Memory B cell (primary cell): ENCODE data around the gene MEIKIN.
"Not testable (repeated sequence)": the region's sequence is repeated elsewhere in the genome, so short reads cannot be mapped to it uniquely, and the experiment has no call there.

Experiments used
- ATAC-seq: fragments of 150-1000 bp; cut with Tn5 transposase; 2 replicates; pipeline ENCODE4 v1.10.0; 2021; ENCODE audit warnings: low read depth, mild to moderate bottlenecking, moderate library complexity
- DNase-seq, 2 donors: peaks; one replicate each; pipeline ENCODE4 v3.0.0; 2022; ENCODE audit warnings: low spot score in 2 of 2
- H3K27ac Mint-ChIP-seq: one replicate; pipeline ENCODE4 v1.8.0; 2022; ENCODE audit warnings: mild to moderate bottlenecking, moderate library complexity, mixed read lengths
- H3K27me3 Mint-ChIP-seq: one replicate; pipeline ENCODE4 v1.8.0; 2022; ENCODE audit warnings: mixed read lengths
- H3K36me3 Mint-ChIP-seq: one replicate; pipeline ENCODE4 v1.8.0; 2022; ENCODE audit warnings: mild to moderate bottlenecking, mixed read lengths
- H3K4me1 Mint-ChIP-seq: one replicate; pipeline ENCODE4 v1.8.0; 2022; ENCODE audit warnings: mixed read lengths
- H3K4me3 Mint-ChIP-seq: one replicate; pipeline ENCODE4 v1.8.0; 2022; ENCODE audit warnings: mild to moderate bottlenecking, moderate library complexity, mixed read lengths
- H3K9me3 Mint-ChIP-seq: one replicate; pipeline ENCODE4 v1.8.0; 2022; ENCODE audit warnings: mixed read lengths

Gene MEIKIN

DNA sequence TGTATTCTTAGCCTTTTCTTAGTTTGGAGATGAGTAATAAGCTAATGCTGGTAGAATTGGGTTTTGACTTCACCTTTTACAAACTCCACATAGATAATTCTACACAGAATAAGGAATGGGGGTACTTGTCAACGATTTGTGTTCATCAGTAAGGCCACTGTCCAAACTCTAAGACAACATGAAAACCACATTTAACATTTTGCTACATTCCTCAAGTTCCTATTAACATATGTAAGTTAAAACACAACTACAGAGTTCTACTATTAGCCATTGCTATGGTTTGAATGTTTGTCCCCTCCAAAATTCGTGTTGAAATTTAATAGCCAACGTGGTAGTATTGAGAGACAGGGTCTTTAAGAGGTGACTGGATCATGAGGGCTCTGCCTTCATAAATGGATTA, 31.9 kb downstream of the MEIKIN start:
- Mint-ChIP-seq H3K4me3 (no peak overlapping the region), H3K27me3 (peaks cover 5% of the 10 kb centered on the region), H3K36me3 (no peaks in the 10 kb centered on the region), H3K9me3 (no peaks in the 10 kb centered on the region), H3K4me1 (no peaks in the 10 kb centered on the region), H3K27ac (no peak overlapping the region)
- ATAC-seq (no peak), DNase-seq (no peak)

GRCh38 chr5:131906668-131907067, 38.8 kb downstream of the MEIKIN start:
- H3K4me3 Mint-ChIP-seq: no peak overlapping the region
- ATAC-seq (no peak), DNase-seq (no peak)
- H3K4me1 Mint-ChIP-seq: peaks cover 4% of the 10 kb centered on the region
- H3K36me3 Mint-ChIP-seq: peaks cover 12% of the 10 kb centered on the region
- peaks cover 13% of the 10 kb centered on the region for H3K9me3 Mint-ChIP-seq
- peaks cover 9% of the 10 kb centered on the region for H3K27me3 Mint-ChIP-seq
- H3K27ac Mint-ChIP-seq: no peak overlapping the region

DNA sequence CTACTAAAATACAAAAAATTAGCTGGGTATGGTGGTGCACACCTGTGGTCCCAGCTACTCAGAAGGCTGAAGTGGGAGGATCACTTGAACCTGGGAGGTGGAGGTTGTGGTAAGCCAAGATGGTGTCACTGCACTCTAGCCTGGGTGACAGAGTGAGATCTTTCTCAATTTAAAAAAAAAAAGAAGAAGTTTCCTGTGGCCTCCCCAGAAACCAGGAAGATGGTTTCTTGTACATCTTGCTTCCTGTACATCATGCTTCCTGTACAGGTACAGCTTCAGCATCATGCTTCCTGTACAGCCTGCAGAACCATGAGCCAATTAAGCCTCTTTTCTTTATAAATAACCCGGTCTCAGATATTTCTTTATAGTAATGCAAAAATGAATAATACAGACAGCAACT, 43.2 kb downstream of the MEIKIN start:
- peaks cover 20% of the 10 kb centered on the region for H3K27me3 Mint-ChIP-seq
- H3K36me3 Mint-ChIP-seq: peaks cover 17% of the 10 kb centered on the region
- DNase-seq, H3K4me1 Mint-ChIP-seq, H3K27ac Mint-ChIP-seq, H3K4me3 Mint-ChIP-seq: not testable (repeated sequence)
- peaks cover 17% of the 10 kb centered on the region for H3K9me3 Mint-ChIP-seq
- peak; percentile 79 for ATAC-seq

GRCh38 chr5:131899686-131900085, 45.8 kb downstream of the MEIKIN start:
- H3K27ac Mint-ChIP-seq: no peak overlapping the region
- peaks cover 19% of the 10 kb centered on the region for H3K36me3 Mint-ChIP-seq
- DNase-seq: no peak

DNA sequence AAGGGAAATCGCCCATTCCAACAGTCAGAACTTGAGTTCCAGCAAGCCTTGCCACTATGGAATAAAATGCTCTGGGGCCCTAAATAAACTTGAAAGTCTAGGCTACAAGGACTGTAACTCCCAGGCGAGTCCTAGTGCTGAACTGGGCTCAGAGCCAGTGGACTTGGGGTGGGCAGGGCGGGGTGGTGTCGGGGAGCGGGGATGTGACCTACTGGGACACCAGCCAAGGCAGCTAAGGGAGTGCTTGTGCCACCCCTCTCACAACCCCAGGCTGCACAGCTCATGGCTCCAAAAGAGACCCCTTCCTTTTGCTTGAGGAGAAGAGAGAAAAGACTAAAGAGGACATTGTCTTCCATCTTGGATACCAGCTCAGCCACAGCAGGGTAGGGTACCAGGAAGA, 61.5 kb downstream of the MEIKIN start:
- no peak for DNase-seq
- no peaks in the 10 kb centered on the region for H3K4me1 Mint-ChIP-seq
- no peak overlapping the region for H3K27ac Mint-ChIP-seq
- no peak for ATAC-seq
- H3K4me3 Mint-ChIP-seq: no peak overlapping the region
- H3K36me3 Mint-ChIP-seq: no peaks in the 10 kb centered on the region
- peaks cover 3% of the 10 kb centered on the region for H3K27me3 Mint-ChIP-seq
- H3K9me3 Mint-ChIP-seq: no peaks in the 10 kb centered on the region

More at GRCh38 chr5:131899686-131900085, 45.8 kb downstream of the MEIKIN start:
- Mint-ChIP-seq H3K9me3 (peaks cover 23% of the 10 kb centered on the region), H3K4me3 (no peak overlapping the region), H3K4me1 (peaks cover 4% of the 10 kb centered on the region), H3K27me3 (peaks cover 23% of the 10 kb centered on the region)
- ATAC-seq: no peak

- Mint-ChIP-seq H3K9me3 (no peaks in the 10 kb centered on the region), H3K27me3 (peaks cover 3% of the 10 kb centered on the region), H3K4me3 (no peak overlapping the region), H3K27ac (no peak overlapping the region), H3K36me3 (no peaks in the 10 kb centered on the region), H3K4me1 (no peaks in the 10 kb centered on the region)
- ATAC-seq (no peak), DNase-seq (no peak)
Observed at GRCh38 chr5:131879705-131880104, 65.8 kb downstream of the MEIKIN start.

- no peak overlapping the region for H3K27ac Mint-ChIP-seq
Observed at GRCh38 chr5:131877873-131878272, 67.6 kb downstream of the MEIKIN start.

GRCh38 chr5:131871251-131871650, 74.2 kb downstream of the MEIKIN start:
- not testable (repeated sequence) for ATAC-seq, H3K36me3 Mint-ChIP-seq, H3K4me3 Mint-ChIP-seq, H3K27me3 Mint-ChIP-seq, DNase-seq, H3K27ac Mint-ChIP-seq, H3K4me1 Mint-ChIP-seq
- peaks cover 13% of the 10 kb centered on the region for H3K9me3 Mint-ChIP-seq

More at GRCh38 chr5:131877873-131878272, 67.6 kb downstream of the MEIKIN start:
- no peak for DNase-seq
- ATAC-seq: no peak
- Mint-ChIP-seq H3K27me3 (peaks cover 3% of the 10 kb centered on the region), H3K36me3 (no peaks in the 10 kb centered on the region), H3K9me3 (no peaks in the 10 kb centered on the region), H3K4me1 (no peaks in the 10 kb centered on the region), H3K4me3 (no peak overlapping the region)

GRCh38 chr5:131867524-131867923, 77.9 kb downstream of the MEIKIN start:
- ATAC-seq: no peak
- Mint-ChIP-seq H3K27ac (no peak overlapping the region), H3K27me3 (peaks cover 8% of the 10 kb centered on the region)

DNA sequence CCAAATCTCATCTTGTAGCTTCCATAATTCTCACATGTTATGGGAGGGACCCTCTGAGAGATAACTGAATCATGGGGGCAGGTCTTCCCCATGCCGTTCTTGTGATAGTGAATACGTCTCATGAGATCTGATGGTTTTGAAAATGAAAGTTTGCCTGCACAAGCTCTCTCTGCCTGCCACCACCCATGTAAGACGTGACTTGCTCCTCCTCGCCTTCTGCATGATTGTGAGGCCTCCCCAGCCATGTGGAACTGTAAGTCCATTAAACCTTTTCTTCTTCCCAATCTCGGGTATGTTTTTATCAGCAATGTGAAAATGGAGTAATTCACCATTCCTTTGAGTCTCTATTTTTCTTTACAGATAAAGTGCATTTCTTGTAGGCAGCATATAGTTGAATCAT, 81.8 kb downstream of the MEIKIN start:
- ATAC-seq (no peak), DNase-seq (no peak)
- Mint-ChIP-seq H3K4me3 (no peak overlapping the region), H3K9me3 (peaks cover 23% of the 10 kb centered on the region), H3K27ac (no peak overlapping the region), H3K4me1 (no peaks in the 10 kb centered on the region), H3K27me3 (no peaks in the 10 kb centered on the region), H3K36me3 (peaks cover 16% of the 10 kb centered on the region)

More at GRCh38 chr5:131867524-131867923, 77.9 kb downstream of the MEIKIN start:
- Mint-ChIP-seq H3K36me3 (peaks cover 22% of the 10 kb centered on the region), H3K4me1 (no peaks in the 10 kb centered on the region), H3K9me3 (peaks cover 28% of the 10 kb centered on the region), H3K4me3 (no peak overlapping the region)
- DNase-seq: no peak

DNA sequence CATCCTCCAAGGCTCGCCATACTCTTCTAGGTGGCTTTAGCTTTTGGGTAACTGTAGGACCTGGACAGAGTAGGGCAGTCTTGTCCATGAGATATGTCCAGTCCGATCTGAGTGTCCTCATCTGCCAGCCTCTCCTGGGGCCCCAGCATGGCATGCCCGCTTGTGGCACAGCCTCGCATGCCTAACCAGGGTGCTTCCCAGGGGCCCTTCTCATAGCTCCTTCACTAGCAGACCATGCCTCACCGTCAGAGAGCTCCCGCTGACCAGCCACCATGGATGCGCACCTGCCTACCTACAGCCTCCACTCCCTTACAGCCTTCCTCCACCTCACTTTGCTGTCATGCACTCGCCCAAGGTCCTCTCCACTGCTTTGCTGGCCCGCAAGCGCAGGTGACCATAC, 88.1 kb downstream of the MEIKIN start:
- ATAC-seq: no peak
- H3K27ac Mint-ChIP-seq: no peak overlapping the region
- no peaks in the 10 kb centered on the region for H3K36me3 Mint-ChIP-seq
- H3K4me3 Mint-ChIP-seq: no peak overlapping the region
- H3K4me1 Mint-ChIP-seq: peaks cover 11% of the 10 kb centered on the region
- H3K9me3 Mint-ChIP-seq: peaks cover 3% of the 10 kb centered on the region
- H3K27me3 Mint-ChIP-seq: no peaks in the 10 kb centered on the region
- DNase-seq: no peak

DNA sequence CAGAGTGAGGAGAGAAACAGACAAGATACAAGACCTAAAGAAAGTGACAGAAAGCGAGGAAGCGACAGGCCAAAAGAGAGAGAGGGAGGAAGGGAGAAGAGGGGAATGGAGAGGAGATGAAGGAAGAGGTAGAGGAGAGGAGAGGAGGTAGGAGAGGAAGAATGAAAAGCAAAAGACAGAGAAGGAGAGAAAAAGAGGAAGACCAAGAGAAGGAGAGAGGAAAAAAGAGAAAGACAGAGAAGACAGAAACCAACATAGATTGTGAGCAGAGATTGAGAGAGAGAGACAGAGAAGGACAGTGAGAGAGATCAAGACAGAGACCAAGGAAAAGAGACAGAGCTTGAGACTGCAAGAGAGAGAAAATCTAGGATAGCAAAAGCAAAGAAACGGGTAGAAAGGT, 90.0 kb downstream of the MEIKIN start:
- peak overlapping the region; percentile 10 for H3K27ac Mint-ChIP-seq

DNA sequence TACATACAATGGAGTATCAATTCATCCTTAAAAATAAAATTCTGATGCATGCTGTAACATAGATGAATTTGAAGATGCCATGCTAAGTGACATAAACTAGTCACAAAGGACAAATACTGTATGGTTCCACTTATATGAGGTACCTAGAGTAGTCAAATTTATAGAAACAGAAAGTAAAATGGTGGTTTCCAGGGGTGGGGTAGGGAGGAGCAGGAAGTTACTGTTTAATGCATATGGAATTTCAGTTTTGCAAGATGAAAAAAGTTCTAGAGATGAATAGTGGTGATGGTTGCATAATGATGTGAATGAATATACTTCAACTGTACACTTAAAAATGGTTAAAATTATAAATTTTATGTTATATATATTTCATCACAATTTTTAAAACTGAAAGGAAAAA, 91.3 kb downstream of the MEIKIN start:
- peak; percentile 82 for ATAC-seq
- Mint-ChIP-seq H3K27me3 (no peaks in the 10 kb centered on the region), H3K4me1 (peaks cover 11% of the 10 kb centered on the region), H3K4me3 (no peak overlapping the region), H3K36me3 (peaks cover 4% of the 10 kb centered on the region), H3K9me3 (peaks cover 8% of the 10 kb centered on the region), H3K27ac (no peak overlapping the region)
- peak in 1 of 2 donors; percentile 7 for DNase-seq

More for the DNA sequence above, 90.0 kb downstream of the MEIKIN start:
- H3K9me3 Mint-ChIP-seq: peaks cover 3% of the 10 kb centered on the region
- peaks cover 11% of the 10 kb centered on the region for H3K4me1 Mint-ChIP-seq
- H3K4me3 Mint-ChIP-seq: no peak overlapping the region
- ATAC-seq (no peak), DNase-seq (no peak)
- H3K36me3 Mint-ChIP-seq: peaks cover 4% of the 10 kb centered on the region
- H3K27me3 Mint-ChIP-seq: no peaks in the 10 kb centered on the region

DNA sequence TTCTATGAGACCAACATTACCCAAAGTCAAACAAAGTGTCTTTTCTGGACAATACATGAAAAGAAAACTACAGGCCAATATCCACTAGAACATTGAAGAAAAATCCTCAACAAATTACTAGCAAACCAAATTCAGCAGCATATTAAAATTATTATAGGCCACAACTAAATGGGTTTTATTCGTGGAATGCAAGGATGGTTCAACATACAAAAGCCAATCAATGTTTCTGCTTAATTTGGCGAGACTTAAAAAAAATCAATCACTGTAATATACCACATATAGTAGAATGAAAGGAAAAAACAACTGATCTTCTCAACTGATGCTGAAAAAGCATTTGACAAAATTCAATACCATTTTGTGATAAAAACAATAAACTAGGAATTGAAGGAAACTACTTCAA, 96.8 kb downstream of the MEIKIN start:
- peaks cover 22% of the 10 kb centered on the region for H3K9me3 Mint-ChIP-seq
- no peak for DNase-seq
- H3K27ac Mint-ChIP-seq: no peak overlapping the region
- no peaks in the 10 kb centered on the region for H3K27me3 Mint-ChIP-seq
- H3K4me3 Mint-ChIP-seq: no peak overlapping the region
- no peak for ATAC-seq
- peaks cover 13% of the 10 kb centered on the region for H3K36me3 Mint-ChIP-seq
- no peaks in the 10 kb centered on the region for H3K4me1 Mint-ChIP-seq

- no peak for DNase-seq
- peaks cover 25% of the 10 kb centered on the region for H3K9me3 Mint-ChIP-seq
- H3K27ac Mint-ChIP-seq: no peak overlapping the region
- no peak for ATAC-seq
- no peak overlapping the region for H3K4me3 Mint-ChIP-seq
- H3K4me1 Mint-ChIP-seq: no peaks in the 10 kb centered on the region
- H3K27me3 Mint-ChIP-seq: no peaks in the 10 kb centered on the region
- H3K36me3 Mint-ChIP-seq: peaks cover 16% of the 10 kb centered on the region
Observed at GRCh38 chr5:131846536-131846935, 98.9 kb downstream of the MEIKIN start.
